Measurements from ENCODE around the gene PKHD1. TPM values are rescaled to one million over a fixed set of nuclear protein-coding genes. Genes with fewer than 3 reads are reported as not detected.

The PKHD1 gene
- total and polyA plus RNA-seq, 2 of the 13 experiments (the other 11 are each of a cell fraction or from before 2014, with no cell fraction given), result 0.01 to 0.13 TPM

DNA sequence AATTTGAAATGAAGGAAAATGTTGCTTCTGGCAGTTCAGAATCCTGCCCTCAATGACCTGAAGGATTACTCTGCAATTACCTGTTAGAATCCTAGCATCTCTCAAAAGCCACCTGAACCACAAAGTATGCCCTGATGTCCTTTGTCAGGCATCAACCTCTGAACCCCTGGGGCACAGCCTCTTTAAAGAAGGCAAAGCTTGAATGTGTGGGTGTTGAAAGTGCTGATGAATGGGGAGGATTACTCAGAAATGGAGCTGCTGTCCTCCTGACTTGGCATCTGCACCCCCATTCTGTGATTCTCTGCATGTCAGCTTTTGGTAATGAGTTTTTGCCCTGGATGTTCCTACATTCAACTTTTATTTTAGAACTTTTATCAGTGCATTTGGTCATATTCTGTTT lies 179.2 kb downstream of the PKHD1 start (continued):
- TF ChIP-seq, protein P1, sequence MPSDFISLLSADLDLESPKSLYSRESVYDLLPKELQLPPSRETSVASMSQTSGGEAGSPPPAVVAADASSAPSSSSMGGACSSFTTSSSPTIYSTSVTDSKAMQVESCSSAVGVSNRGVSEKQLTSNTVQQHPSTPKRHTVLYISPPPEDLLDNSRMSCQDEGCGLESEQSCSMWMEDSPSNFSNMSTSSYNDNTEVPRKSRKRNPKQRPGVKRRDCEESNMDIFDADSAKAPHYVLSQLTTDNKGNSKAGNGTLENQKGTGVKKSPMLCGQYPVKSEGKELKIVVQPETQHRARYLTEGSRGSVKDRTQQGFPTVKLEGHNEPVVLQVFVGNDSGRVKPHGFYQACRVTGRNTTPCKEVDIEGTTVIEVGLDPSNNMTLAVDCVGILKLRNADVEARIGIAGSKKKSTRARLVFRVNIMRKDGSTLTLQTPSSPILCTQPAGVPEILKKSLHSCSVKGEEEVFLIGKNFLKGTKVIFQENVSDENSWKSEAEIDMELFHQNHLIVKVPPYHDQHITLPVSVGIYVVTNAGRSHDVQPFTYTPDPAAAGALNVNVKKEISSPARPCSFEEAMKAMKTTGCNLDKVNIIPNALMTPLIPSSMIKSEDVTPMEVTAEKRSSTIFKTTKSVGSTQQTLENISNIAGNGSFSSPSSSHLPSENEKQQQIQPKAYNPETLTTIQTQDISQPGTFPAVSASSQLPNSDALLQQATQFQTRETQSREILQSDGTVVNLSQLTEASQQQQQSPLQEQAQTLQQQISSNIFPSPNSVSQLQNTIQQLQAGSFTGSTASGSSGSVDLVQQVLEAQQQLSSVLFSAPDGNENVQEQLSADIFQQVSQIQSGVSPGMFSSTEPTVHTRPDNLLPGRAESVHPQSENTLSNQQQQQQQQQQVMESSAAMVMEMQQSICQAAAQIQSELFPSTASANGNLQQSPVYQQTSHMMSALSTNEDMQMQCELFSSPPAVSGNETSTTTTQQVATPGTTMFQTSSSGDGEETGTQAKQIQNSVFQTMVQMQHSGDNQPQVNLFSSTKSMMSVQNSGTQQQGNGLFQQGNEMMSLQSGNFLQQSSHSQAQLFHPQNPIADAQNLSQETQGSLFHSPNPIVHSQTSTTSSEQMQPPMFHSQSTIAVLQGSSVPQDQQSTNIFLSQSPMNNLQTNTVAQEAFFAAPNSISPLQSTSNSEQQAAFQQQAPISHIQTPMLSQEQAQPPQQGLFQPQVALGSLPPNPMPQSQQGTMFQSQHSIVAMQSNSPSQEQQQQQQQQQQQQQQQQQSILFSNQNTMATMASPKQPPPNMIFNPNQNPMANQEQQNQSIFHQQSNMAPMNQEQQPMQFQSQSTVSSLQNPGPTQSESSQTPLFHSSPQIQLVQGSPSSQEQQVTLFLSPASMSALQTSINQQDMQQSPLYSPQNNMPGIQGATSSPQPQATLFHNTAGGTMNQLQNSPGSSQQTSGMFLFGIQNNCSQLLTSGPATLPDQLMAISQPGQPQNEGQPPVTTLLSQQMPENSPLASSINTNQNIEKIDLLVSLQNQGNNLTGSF (CRISPR knock-in tag; IDR thresholded peaks at IDR 0.05), result no peak
- TF ChIP-seq FOXC1 (CRISPR knock-in tag; IDR thresholded peaks at IDR 0.05; ENCODE audit: borderline replicate concordance) (no peak), WIZ (CRISPR knock-in tag; IDR thresholded peaks at IDR 0.05) (no peak), ZNF761 (CRISPR knock-in tag; conservative IDR thresholded peaks at IDR 0.05) (no peak)

DNA sequence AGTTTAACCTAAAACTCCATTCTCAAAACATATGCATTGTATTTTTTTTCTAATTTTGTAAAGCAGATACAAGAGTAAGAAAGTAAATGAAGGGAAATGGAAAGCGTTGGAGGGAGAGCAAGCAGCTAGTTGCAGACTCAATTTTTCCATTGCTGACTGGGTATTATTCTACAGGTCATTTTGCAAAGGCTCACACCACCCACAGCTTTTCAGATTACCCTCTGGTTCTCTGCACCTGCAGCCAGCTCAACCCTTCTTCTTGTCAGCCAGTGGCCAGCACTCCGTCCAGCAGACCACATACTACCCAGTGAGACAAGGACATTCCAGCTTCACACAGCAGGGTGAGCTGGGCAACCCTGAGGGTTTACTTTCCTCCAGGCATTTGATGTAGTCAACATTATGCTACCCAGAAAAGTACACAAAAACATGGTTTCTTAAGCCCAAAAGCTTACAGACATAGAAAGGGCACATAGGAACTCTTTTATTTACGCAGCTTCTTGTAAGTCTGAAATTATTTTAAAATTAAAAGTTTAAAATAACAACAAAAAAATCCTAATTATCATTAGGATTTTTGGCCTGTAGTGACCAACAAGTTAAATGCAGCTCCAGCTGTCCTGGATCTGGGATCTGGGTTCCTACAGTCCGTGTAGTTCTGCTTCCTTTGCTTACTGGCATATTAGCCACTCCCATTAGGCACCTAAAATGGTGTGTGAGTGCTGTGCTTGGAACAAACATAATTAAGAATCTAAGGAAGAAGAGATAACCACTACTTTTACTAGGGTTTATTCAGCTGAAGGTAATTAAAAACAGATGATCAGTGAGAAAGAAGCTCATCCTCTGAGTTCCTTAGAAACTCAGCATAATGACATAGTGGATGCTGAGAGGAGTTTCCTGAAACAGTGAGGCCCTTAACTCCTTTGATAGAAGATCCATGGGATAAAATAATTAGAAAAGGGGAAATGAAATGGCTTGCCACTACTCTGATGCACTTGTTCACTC lies 185.3 kb downstream of the PKHD1 start:
- Histone ChIP-seq H3K4me1 (ENCODE audit: insufficient read depth, low read length) (no peaks in the 10 kb centered on the region), H3K9me3 (ENCODE audit: low read length) (no peaks in the 10 kb centered on the region), H3K4me2 (ENCODE audit: low read depth, low read length) (no peak overlapping the region), H3K36me3 (replicated peaks in 1 of 2; ENCODE audit: control insufficient read depth in 1 of 2, insufficient read depth in 2 of 2, low read length in 2 of 2) (no peaks in the 10 kb centered on the region), H3K27me3 (ENCODE audit: control insufficient read depth in 1 of 2, insufficient read depth in 2 of 2, low read length in 2 of 2) (no peaks in the 10 kb centered on the region), H3K9ac (ENCODE audit: insufficient read depth, low read depth, low read length) (no peak overlapping the region), H3K27ac (ENCODE audit: extremely low read length, insufficient read depth, low read length) (no peak overlapping the region), H3K79me2 (ENCODE audit: insufficient read depth, low read length) (no peaks in the 10 kb centered on the region), H4K20me1 (ENCODE audit: insufficient read depth, low read length) (no peaks in the 10 kb centered on the region), H3K4me3 (replicated peaks in 1 of 3; ENCODE audit: insufficient read depth in 1 of 3, low read depth in 2 of 3, low read length in 3 of 3) (no peak overlapping the region), H2AFZ (ENCODE audit: low read length) (no peak overlapping the region)
- 8% methylated on average over 4 of the region's 4 CpGs for WGBS (ENCODE audit: low lambda C conversion rate)
- intact Hi-C loops (cut with micrococcal nuclease; ENCODE audit: unreplicated experiment) (no loop called here), in situ Hi-C loops (cut with HindIII; ENCODE audit: extremely low pct_ligation_motif_present, low pct_unique_long_range_greater_than_20kb) (no loop called here)
- FAIRE-seq (no peak), ATAC-seq (no peak), DNase-seq (ENCODE audit: low spot score) (no peak)
- POLR2A ChIA-PET, result no interaction called here
- CTCF ChIA-PET (ENCODE audit: low intra/inter-chr PET ratio, low total read pairs), result no interaction called here
- no TSS peak for BruUV-seq (replicated peaks)
- TF ChIP-seq, protein P2, sequence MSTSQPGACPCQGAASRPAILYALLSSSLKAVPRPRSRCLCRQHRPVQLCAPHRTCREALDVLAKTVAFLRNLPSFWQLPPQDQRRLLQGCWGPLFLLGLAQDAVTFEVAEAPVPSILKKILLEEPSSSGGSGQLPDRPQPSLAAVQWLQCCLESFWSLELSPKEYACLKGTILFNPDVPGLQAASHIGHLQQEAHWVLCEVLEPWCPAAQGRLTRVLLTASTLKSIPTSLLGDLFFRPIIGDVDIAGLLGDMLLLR (CRISPR knock-in tag; IDR thresholded peaks at IDR 0.05), result no peak
- TF ChIP-seq, protein P3, sequence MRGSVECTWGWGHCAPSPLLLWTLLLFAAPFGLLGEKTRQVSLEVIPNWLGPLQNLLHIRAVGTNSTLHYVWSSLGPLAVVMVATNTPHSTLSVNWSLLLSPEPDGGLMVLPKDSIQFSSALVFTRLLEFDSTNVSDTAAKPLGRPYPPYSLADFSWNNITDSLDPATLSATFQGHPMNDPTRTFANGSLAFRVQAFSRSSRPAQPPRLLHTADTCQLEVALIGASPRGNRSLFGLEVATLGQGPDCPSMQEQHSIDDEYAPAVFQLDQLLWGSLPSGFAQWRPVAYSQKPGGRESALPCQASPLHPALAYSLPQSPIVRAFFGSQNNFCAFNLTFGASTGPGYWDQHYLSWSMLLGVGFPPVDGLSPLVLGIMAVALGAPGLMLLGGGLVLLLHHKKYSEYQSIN (CRISPR knock-in tag; IDR thresholded peaks at IDR 0.05; ENCODE audit: borderline replicate concordance), result no peak
- TF ChIP-seq PHF8 (CRISPR knock-in tag; IDR thresholded peaks at IDR 0.05) (no peak), YEATS4 (CRISPR knock-in tag; IDR thresholded peaks at IDR 0.05; ENCODE audit: borderline replicate concordance) (no peak), FLYWCH1 (CRISPR knock-in tag; IDR thresholded peaks at IDR 0.05) (no peak), ISL2 (CRISPR knock-in tag; IDR thresholded peaks at IDR 0.05) (no peak)
- TF ChIP-seq, protein P4, sequence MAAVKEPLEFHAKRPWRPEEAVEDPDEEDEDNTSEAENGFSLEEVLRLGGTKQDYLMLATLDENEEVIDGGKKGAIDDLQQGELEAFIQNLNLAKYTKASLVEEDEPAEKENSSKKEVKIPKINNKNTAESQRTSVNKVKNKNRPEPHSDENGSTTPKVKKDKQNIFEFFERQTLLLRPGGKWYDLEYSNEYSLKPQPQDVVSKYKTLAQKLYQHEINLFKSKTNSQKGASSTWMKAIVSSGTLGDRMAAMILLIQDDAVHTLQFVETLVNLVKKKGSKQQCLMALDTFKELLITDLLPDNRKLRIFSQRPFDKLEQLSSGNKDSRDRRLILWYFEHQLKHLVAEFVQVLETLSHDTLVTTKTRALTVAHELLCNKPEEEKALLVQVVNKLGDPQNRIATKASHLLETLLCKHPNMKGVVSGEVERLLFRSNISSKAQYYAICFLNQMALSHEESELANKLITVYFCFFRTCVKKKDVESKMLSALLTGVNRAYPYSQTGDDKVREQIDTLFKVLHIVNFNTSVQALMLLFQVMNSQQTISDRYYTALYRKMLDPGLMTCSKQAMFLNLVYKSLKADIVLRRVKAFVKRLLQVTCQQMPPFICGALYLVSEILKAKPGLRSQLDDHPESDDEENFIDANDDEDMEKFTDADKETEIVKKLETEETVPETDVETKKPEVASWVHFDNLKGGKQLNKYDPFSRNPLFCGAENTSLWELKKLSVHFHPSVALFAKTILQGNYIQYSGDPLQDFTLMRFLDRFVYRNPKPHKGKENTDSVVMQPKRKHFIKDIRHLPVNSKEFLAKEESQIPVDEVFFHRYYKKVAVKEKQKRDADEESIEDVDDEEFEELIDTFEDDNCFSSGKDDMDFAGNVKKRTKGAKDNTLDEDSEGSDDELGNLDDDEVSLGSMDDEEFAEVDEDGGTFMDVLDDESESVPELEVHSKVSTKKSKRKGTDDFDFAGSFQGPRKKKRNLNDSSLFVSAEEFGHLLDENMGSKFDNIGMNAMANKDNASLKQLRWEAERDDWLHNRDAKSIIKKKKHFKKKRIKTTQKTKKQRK (IDR thresholded peaks at IDR 0.05; ENCODE audit: low read length), result no peak

All from HepG2 (cell line).